Mesenchymal stem cell (in vitro differentiated cells and primary cell): ENCODE results near the gene RNASEH1.
A peak's percentile ranks its signal among the peaks of the same experiment; 100 is the strongest.

Experiments used
- DNase-seq: peaks from one replicate; pipeline ENCODE4 v3.0.0-alpha.2; 2013
- H2AFZ ChIP-seq: one replicate; pipeline ENCODE4 v1.6.1; 2013; ENCODE audit warnings: low read depth, mild to moderate bottlenecking, control low read depth, inconsistent platforms, low read length, moderate library complexity
- H2AK5ac ChIP-seq: 2 replicates; pipeline ENCODE4 v1.6.1; 2013; ENCODE audit warnings: low read length, moderate library complexity, mild to moderate bottlenecking, inconsistent platforms; ENCODE audit not compliant: severe bottlenecking
- H2BK120ac ChIP-seq: one replicate; pipeline ENCODE4 v1.6.1; 2013; ENCODE audit warnings: low read depth, mild to moderate bottlenecking, inconsistent platforms, low read length, moderate library complexity
- H2BK12ac ChIP-seq, 2 experiments: one replicate each; pipeline ENCODE4 v1.6.1; 2013; ENCODE audit warnings: inconsistent platforms in 2 of 2, low read length in 2 of 2, mild to moderate bottlenecking in 2 of 2, moderate library complexity in 2 of 2, control low read depth in 1 of 2
- H2BK15ac ChIP-seq: one replicate; pipeline ENCODE4 v1.6.1; 2013; ENCODE audit warnings: mild to moderate bottlenecking, low read depth, inconsistent platforms; ENCODE audit not compliant: poor library complexity, severe bottlenecking
- H2BK5ac ChIP-seq: 2 replicates; pipeline ENCODE4 v1.6.1; 2013; ENCODE audit warnings: low read depth, mild to moderate bottlenecking, low read length, control low read depth, inconsistent platforms; ENCODE audit not compliant: poor library complexity, severe bottlenecking
- H3K14ac ChIP-seq, 2 experiments: one replicate each; pipeline ENCODE4 v1.6.1; 2013; ENCODE audit warnings: inconsistent platforms in 2 of 2, low read length in 2 of 2, control low read depth in 1 of 2, mild to moderate bottlenecking in 1 of 2, moderate library complexity in 1 of 2
- H3K18ac ChIP-seq, 2 experiments: one replicate each; pipeline ENCODE4 v1.6.1; 2013; ENCODE audit warnings: inconsistent platforms in 2 of 2, low read length in 2 of 2, control low read depth in 1 of 2, low read depth in 1 of 2, mild to moderate bottlenecking in 1 of 2
- H3K23ac ChIP-seq, 2 experiments: one replicate each; pipeline ENCODE4 v1.6.1; 2013; ENCODE audit warnings: inconsistent platforms in 2 of 2, low read length in 2 of 2, mild to moderate bottlenecking in 2 of 2, moderate library complexity in 2 of 2, control low read depth in 1 of 2
- H3K27ac ChIP-seq: 2 replicates; pipeline ENCODE4 v1.5.1; 2013; ENCODE audit warnings: mild to moderate bottlenecking, moderate library complexity, low read length, control low read depth, inconsistent platforms; ENCODE audit not compliant: poor library complexity, severe bottlenecking
- H3K27me3 ChIP-seq, 2 experiments: 2 replicates each; pipeline versions ENCODE4 v1.6.1 to v1.7.0; 2013; ENCODE audit warnings: low read length in 2 of 2, mild to moderate bottlenecking in 2 of 2, moderate library complexity in 2 of 2, control low read depth in 1 of 2, inconsistent platforms in 1 of 2; ENCODE audit not compliant: control insufficient read depth in 1 of 2, insufficient read depth in 1 of 2
- H3K36me3 ChIP-seq, 2 experiments: 2 replicates each; pipeline versions ENCODE4 v1.6.1 to v1.7.0; 2013; ENCODE audit warnings: low read length in 2 of 2, control low read depth in 1 of 2, inconsistent platforms in 1 of 2, low read depth in 1 of 2, mild to moderate bottlenecking in 1 of 2; ENCODE audit not compliant: insufficient read depth in 2 of 2, control insufficient read depth in 1 of 2
- H3K4ac ChIP-seq, 2 experiments: one replicate each; pipeline ENCODE4 v1.6.1; 2013; ENCODE audit warnings: inconsistent platforms in 2 of 2, low read length in 2 of 2, mild to moderate bottlenecking in 2 of 2, moderate library complexity in 2 of 2, control low read depth in 1 of 2, low read depth in 1 of 2
- H3K4me1 ChIP-seq: 2 replicates; pipeline ENCODE4 v1.6.1; 2013; ENCODE audit warnings: low read depth, low read length, control low read depth; ENCODE audit not compliant: control insufficient read depth, insufficient read depth
- H3K4me2 ChIP-seq: 2 replicates; pipeline ENCODE4 v1.6.1; 2013; ENCODE audit warnings: low read length, mild to moderate bottlenecking, inconsistent platforms; ENCODE audit not compliant: poor library complexity, severe bottlenecking
- H3K4me3 ChIP-seq, 2 experiments: 2 replicates each; pipeline versions ENCODE4 v1.5.1 to v1.7.0; 2013; ENCODE audit warnings: low read length in 2 of 2, mild to moderate bottlenecking in 2 of 2, control low read depth in 1 of 2, low read depth in 1 of 2; ENCODE audit not compliant: insufficient read depth in 1 of 2
- H3K79me1 ChIP-seq: replicated peaks from 2 replicates; pipeline ENCODE4 v1.6.1; 2013; ENCODE audit warnings: mild to moderate bottlenecking, control low read depth, low read length, inconsistent platforms; ENCODE audit not compliant: poor library complexity, severe bottlenecking
- H3K9ac ChIP-seq: 2 replicates; pipeline ENCODE4 v1.7.0; 2013; ENCODE audit warnings: mild to moderate bottlenecking, low read length, moderate library complexity
- H3K9me3 ChIP-seq: 2 replicates; pipeline ENCODE4 v1.7.0; 2013; ENCODE audit warnings: mild to moderate bottlenecking, low read length; ENCODE audit not compliant: control insufficient read depth
- H4K8ac ChIP-seq: one replicate; pipeline ENCODE4 v1.6.1; 2013; ENCODE audit warnings: inconsistent platforms, mild to moderate bottlenecking, low read length, moderate library complexity
- H4K91ac ChIP-seq: one replicate; pipeline ENCODE4 v1.6.1; 2013; ENCODE audit warnings: mild to moderate bottlenecking, low read length, inconsistent platforms
- WGBS: methylation state at CpG from one replicate; pipeline ENCODE4 v1.1.7; 2013; ENCODE audit warnings: mixed read lengths; 5-methylcytosine and 5-hydroxymethylcytosine counted together

Gene RNASEH1

GRCh38 chr2:3557639-3558204 lies 411 bp downstream of the RNASEH1 start:
- Histone ChIP-seq H3K4me1 (peaks cover 3% of the 10 kb centered on the region), H3K18ac (peak overlapping the region; percentile 89 to 95), H3K4me2 (peak overlapping the region; percentile 87), H3K4ac (peak overlapping the region; percentile 43 to 85), H2BK120ac (no peak overlapping the region), H3K36me3 (peaks cover 21 to 52% of the 10 kb centered on the region in 2 experiments), H3K14ac (peak overlapping the region in 1 of 2 experiments; percentile 95), H3K23ac (peak overlapping the region in 1 of 2 experiments; percentile 17), H3K9me3 (no peaks in the 10 kb centered on the region), H3K4me3 (peak overlapping the region; percentile 96), H3K27me3 (no peaks in the 10 kb centered on the region), H3K27ac (peak overlapping the region; percentile 82), H2BK5ac (peak overlapping the region; percentile 46), H2AK5ac (peak overlapping the region; percentile 89), H2BK12ac (no peak overlapping the region), H3K79me1 (peaks cover 19% of the 10 kb centered on the region), H4K91ac (peak overlapping the region; percentile 71), H2BK15ac (peak overlapping the region; percentile 79), H4K8ac (peak overlapping the region; percentile 94), H2AFZ (peak overlapping the region; percentile 73), H3K9ac (peak overlapping the region; percentile 100)
- WGBS: under 1% methylated on average over 40 of the region's 40 CpGs
- no peak for DNase-seq

- H3K14ac ChIP-seq: no peak overlapping the region
- WGBS: 90% methylated on average over 9 of the region's 10 CpGs
- no peak overlapping the region for H2BK12ac ChIP-seq
- H2AK5ac ChIP-seq: no peak overlapping the region
- H2BK15ac ChIP-seq: no peak overlapping the region
- H4K91ac ChIP-seq: no peak overlapping the region
- no peak overlapping the region for H3K18ac ChIP-seq
- no peak overlapping the region for H4K8ac ChIP-seq
- peaks cover 1% of the 10 kb centered on the region for H3K4me1 ChIP-seq
- no peak overlapping the region for H3K9ac ChIP-seq
- peaks cover 53 to 66% of the 10 kb centered on the region in 2 experiments for H3K36me3 ChIP-seq
- H3K27ac ChIP-seq: no peak overlapping the region
- no peak overlapping the region for H2BK120ac ChIP-seq
- H3K4me3 ChIP-seq: no peak overlapping the region
- no peak overlapping the region for H3K4me2 ChIP-seq
- H3K4ac ChIP-seq: no peak overlapping the region
- no peak overlapping the region for H2BK5ac ChIP-seq
- H2AFZ ChIP-seq: no peak overlapping the region
- H3K9me3 ChIP-seq: no peaks in the 10 kb centered on the region
- no peak for DNase-seq
- H3K27me3 ChIP-seq: no peaks in the 10 kb centered on the region
- H3K23ac ChIP-seq: no peak overlapping the region
- peaks cover 33% of the 10 kb centered on the region for H3K79me1 ChIP-seq
These were observed 4.2 kb downstream of the RNASEH1 start for GRCh38 chr2:3553946-3554345.

DNA sequence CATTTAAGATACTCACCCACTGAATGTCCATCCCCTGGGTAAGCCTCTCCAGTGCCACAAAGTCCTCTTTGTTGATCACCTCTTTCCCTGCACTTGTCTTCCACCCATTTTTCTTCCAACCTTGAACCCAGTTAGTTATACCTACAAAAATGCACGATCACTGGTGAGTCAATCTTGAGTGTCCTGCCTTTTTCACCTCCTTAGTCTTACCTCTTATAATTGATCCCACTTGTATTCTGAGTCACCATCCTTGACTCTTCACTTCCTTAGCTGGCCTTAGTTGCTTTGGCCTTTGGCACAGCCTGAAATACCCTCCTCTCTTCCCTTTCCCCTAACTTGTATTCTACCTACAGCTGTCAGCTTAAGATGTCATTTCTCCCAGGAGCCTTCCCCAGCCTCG lies 10.2 kb downstream of the RNASEH1 start:
- Histone ChIP-seq H3K9me3 (no peaks in the 10 kb centered on the region), H2BK12ac (no peak overlapping the region), H2BK5ac (no peak overlapping the region), H3K27me3 (no peaks in the 10 kb centered on the region), H2BK120ac (no peak overlapping the region), H3K4me1 (no peaks in the 10 kb centered on the region), H3K27ac (no peak overlapping the region), H4K8ac (no peak overlapping the region), H3K4me2 (no peak overlapping the region), H3K36me3 (peaks cover 59 to 89% of the 10 kb centered on the region in 2 experiments), H3K23ac (no peak overlapping the region), H4K91ac (no peak overlapping the region), H3K14ac (no peak overlapping the region), H3K9ac (no peak overlapping the region), H3K4ac (no peak overlapping the region), H3K79me1 (peaks cover 29% of the 10 kb centered on the region), H2AFZ (no peak overlapping the region), H2BK15ac (no peak overlapping the region), H3K18ac (no peak overlapping the region), H2AK5ac (no peak overlapping the region), H3K4me3 (no peak overlapping the region)
- DNase-seq: no peak
- WGBS: 90% methylated on average over 2 of the region's 2 CpGs

GRCh38 chr2:3545788-3546478 lies 12.2 kb downstream of the RNASEH1 start:
- Histone ChIP-seq H4K91ac (no peak overlapping the region), H3K9ac (no peak overlapping the region), H3K4ac (no peak overlapping the region), H3K27ac (no peak overlapping the region), H3K27me3 (no peaks in the 10 kb centered on the region), H2AFZ (no peak overlapping the region), H2BK120ac (no peak overlapping the region), H2AK5ac (no peak overlapping the region), H4K8ac (no peak overlapping the region), H2BK15ac (no peak overlapping the region), H2BK5ac (no peak overlapping the region), H2BK12ac (no peak overlapping the region), H3K79me1 (peaks cover 20% of the 10 kb centered on the region), H3K4me1 (no peaks in the 10 kb centered on the region), H3K4me3 (no peak overlapping the region), H3K23ac (no peak overlapping the region), H3K4me2 (no peak overlapping the region), H3K14ac (no peak overlapping the region), H3K9me3 (no peaks in the 10 kb centered on the region), H3K36me3 (peaks cover 50 to 94% of the 10 kb centered on the region in 2 experiments), H3K18ac (no peak overlapping the region)
- 68% methylated on average over 10 of the region's 10 CpGs for WGBS
- DNase-seq: peak; percentile 92
